H9 (cell line): ENCODE results near the gene TNNT2. TPM values are rescaled to one million over a fixed set of nuclear protein-coding genes. Genes with fewer than 3 reads are reported as not detected.

Source experiments
- DNase-seq: peaks from one replicate; pipeline ENCODE4 v3.0.0-alpha.2; 2017
- H2AFZ ChIP-seq: one replicate; pipeline ENCODE4 v1.6.1; 2013; ENCODE audit warnings: mild to moderate bottlenecking, low read length, control low read depth, moderate library complexity
- H2AK5ac ChIP-seq: 2 replicates; pipeline ENCODE4 v1.6.1; 2013; ENCODE audit warnings: low read length, control low read depth, mixed read lengths; ENCODE audit not compliant: insufficient read length
- H2BK120ac ChIP-seq: one replicate; pipeline ENCODE4 v1.6.1; 2013; ENCODE audit warnings: low read depth, mild to moderate bottlenecking, low read length, control low read depth, inconsistent platforms; ENCODE audit not compliant: poor library complexity, severe bottlenecking
- H2BK12ac ChIP-seq: 2 replicates; pipeline ENCODE4 v1.6.1; 2013; ENCODE audit warnings: low read length, control low read depth, mixed read lengths, low read depth; ENCODE audit not compliant: insufficient read length
- H2BK15ac ChIP-seq: 2 replicates; pipeline ENCODE4 v1.6.1; 2013; ENCODE audit warnings: low read depth, low read length, control low read depth
- H2BK20ac ChIP-seq: one replicate; pipeline ENCODE4 v1.6.1; 2013; ENCODE audit warnings: low read depth, mild to moderate bottlenecking, low read length, control low read depth, inconsistent platforms; ENCODE audit not compliant: poor library complexity, severe bottlenecking
- H2BK5ac ChIP-seq: 2 replicates; pipeline ENCODE4 v1.6.1; 2013; ENCODE audit warnings: low read length, control low read depth, mixed read lengths; ENCODE audit not compliant: insufficient read length
- H3K14ac ChIP-seq: 2 replicates; pipeline ENCODE4 v1.6.1; 2013; ENCODE audit warnings: low read length, control low read depth; ENCODE audit not compliant: insufficient read depth
- H3K18ac ChIP-seq: 2 replicates; pipeline ENCODE4 v1.6.1; 2013; ENCODE audit warnings: low read depth, mild to moderate bottlenecking, mixed read lengths, low read length, control low read depth; ENCODE audit not compliant: insufficient read length
- H3K23ac ChIP-seq: 2 replicates; pipeline ENCODE4 v1.6.1; 2013; ENCODE audit warnings: low read length, control low read depth, mixed read lengths, low read depth; ENCODE audit not compliant: insufficient read length
- H3K23me2 ChIP-seq: 2 replicates; pipeline ENCODE4 v1.6.1; 2013; ENCODE audit warnings: low read depth, mild to moderate bottlenecking, mixed read lengths, low read length, control low read depth; ENCODE audit not compliant: insufficient read length, poor library complexity, severe bottlenecking
- H3K27ac ChIP-seq: 2 replicates; pipeline ENCODE4 v1.5.1; 2013; ENCODE audit warnings: low read length, control low read depth, mixed read lengths, low read depth; ENCODE audit not compliant: insufficient read length
- H3K27me3 ChIP-seq: 2 replicates; pipeline ENCODE4 v1.6.1; 2013; ENCODE audit warnings: low read length, control low read depth, inconsistent platforms; ENCODE audit not compliant: insufficient read depth
- H3K4ac ChIP-seq: 2 replicates; pipeline ENCODE4 v1.6.1; 2013; ENCODE audit warnings: low read depth, mild to moderate bottlenecking, control low read depth, inconsistent platforms, low read length, moderate library complexity
- H3K4me1 ChIP-seq: 2 replicates; pipeline ENCODE4 v1.6.1; 2013; ENCODE audit warnings: low read length, control low read depth, inconsistent platforms; ENCODE audit not compliant: insufficient read depth
- H3K4me2 ChIP-seq: 2 replicates; pipeline ENCODE4 v1.6.1; 2013; ENCODE audit warnings: low read length, control low read depth, mixed read lengths; ENCODE audit not compliant: insufficient read length, insufficient read depth
- H3K56ac ChIP-seq: 2 replicates; pipeline ENCODE4 v1.6.1; 2013; ENCODE audit warnings: low read depth, mild to moderate bottlenecking, mixed read lengths, low read length, control low read depth; ENCODE audit not compliant: insufficient read length
- H3K79me1 ChIP-seq: 2 replicates; pipeline ENCODE4 v1.6.1; 2013; ENCODE audit warnings: low read depth, mild to moderate bottlenecking, moderate library complexity, low read length, control low read depth, inconsistent platforms; ENCODE audit not compliant: insufficient read depth, poor library complexity, severe bottlenecking
- H3K79me2 ChIP-seq: 2 replicates; pipeline ENCODE4 v1.6.1; 2013; ENCODE audit warnings: low read length, control low read depth, inconsistent platforms; ENCODE audit not compliant: insufficient read depth
- H3K9ac ChIP-seq: 2 replicates; pipeline ENCODE4 v1.6.1; 2013; ENCODE audit warnings: low read length, control low read depth, mixed read lengths; ENCODE audit not compliant: insufficient read length; ENCODE audit errors: extremely low read depth
- H3K9me3 ChIP-seq: one replicate; pipeline ENCODE4 v1.6.1; 2013; ENCODE audit warnings: low read depth, low read length, inconsistent platforms; ENCODE audit not compliant: control insufficient read depth
- H3T11ph ChIP-seq: one replicate; pipeline ENCODE4 v1.6.1; 2013; ENCODE audit warnings: mild to moderate bottlenecking, low read length, control low read depth, inconsistent platforms
- H4K20me1 ChIP-seq: one replicate; pipeline ENCODE4 v1.6.1; 2013; ENCODE audit not compliant: control insufficient read depth, insufficient read length, insufficient read depth
- H4K5ac ChIP-seq: 2 replicates; pipeline ENCODE4 v1.6.1; 2013; ENCODE audit warnings: low read depth, mild to moderate bottlenecking, mixed read lengths, low read length, control low read depth; ENCODE audit not compliant: insufficient read length
- H4K8ac ChIP-seq: replicated peaks from 2 replicates; pipeline ENCODE4 v1.6.1; 2013; ENCODE audit warnings: low read length, control low read depth, mixed read lengths, low read depth; ENCODE audit not compliant: insufficient read length
- H4K91ac ChIP-seq: 2 replicates; pipeline ENCODE4 v1.6.1; 2013; ENCODE audit warnings: low read depth, mild to moderate bottlenecking, moderate library complexity, mixed read lengths, low read length, control low read depth; ENCODE audit not compliant: insufficient read length
- H3K27ac Mint-ChIP-seq, 3 experiments: 2 replicates in 2 of 3; 3 replicates in 1 of 3; pipeline ENCODE4 v1.8.0; 2020 to 2021; ENCODE audit warnings: mixed read lengths in 3 of 3, mild to moderate bottlenecking in 1 of 3, moderate library complexity in 1 of 3
- H3K27me3 Mint-ChIP-seq: 2 replicates; pipeline ENCODE4 v1.8.0; 2021; ENCODE audit warnings: low read depth, mild to moderate bottlenecking, moderate library complexity, mixed read lengths
- H3K36me3 Mint-ChIP-seq, 3 experiments: 2 replicates in 2 of 3; 3 replicates in 1 of 3; pipeline ENCODE4 v1.8.0; 2020 to 2021; ENCODE audit warnings: low read depth in 3 of 3, mixed read lengths in 3 of 3; ENCODE audit not compliant: insufficient read depth in 1 of 3
- H3K4me1 Mint-ChIP-seq, 2 experiments: 2 replicates each; pipeline ENCODE4 v1.8.0; 2020; ENCODE audit warnings: mixed read lengths in 2 of 2
- H3K4me3 Mint-ChIP-seq, 2 experiments: 2 replicates in 1 of 2; 3 replicates in 1 of 2; pipeline ENCODE4 v1.8.0; 2020 to 2021; ENCODE audit warnings: mild to moderate bottlenecking in 2 of 2, mixed read lengths in 2 of 2, moderate library complexity in 1 of 2
- H3K9me3 Mint-ChIP-seq, 2 experiments: 2 replicates in 1 of 2; 3 replicates in 1 of 2; pipeline ENCODE4 v1.8.0; 2020; ENCODE audit warnings: mild to moderate bottlenecking in 2 of 2, mixed read lengths in 2 of 2, moderate library complexity in 1 of 2
- WGBS: extraction: QIAGEN DNeasy Blood & Tissue Kit; methylation state at CpG from one replicate; pipeline ENCODE4 v1.1.7; 2013; ENCODE audit warnings: missing lambda C conversion rate, low lambda C conversion rate, mixed read lengths; ENCODE audit not compliant: insufficient read length; ENCODE audit errors: extremely low coverage; 5-methylcytosine and 5-hydroxymethylcytosine counted together
- total RNA-seq: library from RNA; stranded (reverse); gene quantifications from 2 replicates; pipeline ENCODE4 v1.2.1, GENCODE V29; 2021
- TF ChIP-seq, protein P1 (sequence below): fragments of 200-600 bp; sonication (generic); conservative IDR thresholded peaks from 3 replicates; pipeline ENCODE4 v1.8.0; 2021; ENCODE audit warnings: antibody characterized with exemption, mild to moderate bottlenecking

Gene TNNT2
- total RNA-seq, 1 experiment from 2014 or later, result 8.6 TPM

DNA sequence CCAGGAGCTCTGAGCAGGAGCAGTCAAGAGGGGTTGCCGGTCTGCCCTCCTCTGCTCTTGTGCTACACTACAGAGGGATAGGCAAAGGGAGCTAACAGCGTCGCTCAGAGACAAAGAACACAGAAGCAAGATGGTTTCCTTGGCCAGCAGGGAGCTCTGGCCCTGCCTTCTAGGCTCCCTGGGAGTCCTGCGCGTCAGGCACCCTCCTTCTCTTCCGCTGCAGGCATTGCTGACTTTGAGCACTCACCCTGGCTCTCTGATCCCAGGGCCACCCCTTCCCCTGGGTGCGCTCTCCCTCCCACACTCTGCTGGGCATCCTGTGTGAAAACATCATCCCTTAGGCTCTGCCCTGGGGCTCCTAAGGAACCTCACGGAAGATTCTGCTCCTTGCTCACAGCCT is 43.6 kb upstream of the TNNT2 start:
- TF ChIP-seq, protein P1, sequence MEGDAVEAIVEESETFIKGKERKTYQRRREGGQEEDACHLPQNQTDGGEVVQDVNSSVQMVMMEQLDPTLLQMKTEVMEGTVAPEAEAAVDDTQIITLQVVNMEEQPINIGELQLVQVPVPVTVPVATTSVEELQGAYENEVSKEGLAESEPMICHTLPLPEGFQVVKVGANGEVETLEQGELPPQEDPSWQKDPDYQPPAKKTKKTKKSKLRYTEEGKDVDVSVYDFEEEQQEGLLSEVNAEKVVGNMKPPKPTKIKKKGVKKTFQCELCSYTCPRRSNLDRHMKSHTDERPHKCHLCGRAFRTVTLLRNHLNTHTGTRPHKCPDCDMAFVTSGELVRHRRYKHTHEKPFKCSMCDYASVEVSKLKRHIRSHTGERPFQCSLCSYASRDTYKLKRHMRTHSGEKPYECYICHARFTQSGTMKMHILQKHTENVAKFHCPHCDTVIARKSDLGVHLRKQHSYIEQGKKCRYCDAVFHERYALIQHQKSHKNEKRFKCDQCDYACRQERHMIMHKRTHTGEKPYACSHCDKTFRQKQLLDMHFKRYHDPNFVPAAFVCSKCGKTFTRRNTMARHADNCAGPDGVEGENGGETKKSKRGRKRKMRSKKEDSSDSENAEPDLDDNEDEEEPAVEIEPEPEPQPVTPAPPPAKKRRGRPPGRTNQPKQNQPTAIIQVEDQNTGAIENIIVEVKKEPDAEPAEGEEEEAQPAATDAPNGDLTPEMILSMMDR, result no peak
- no peak overlapping the region for H4K91ac ChIP-seq
- Mint-ChIP-seq H3K9me3 (peaks cover 0 to 5% of the 10 kb centered on the region in 2 experiments; a peak in 2 of 5 replicates), H3K4me3 (no peak overlapping the region), H3K36me3 (no peaks in the 10 kb centered on the region), H3K27ac (peak overlapping the region in 2 of 3 experiments; percentile 35 to 55; a peak in 3 of 7 replicates), H3K4me1 (peaks cover 13 to 23% of the 10 kb centered on the region in 2 experiments), H3K27me3 (no peaks in the 10 kb centered on the region; the same call in none of the 2 replicates)
- H3K27ac ChIP-seq, result no peak overlapping the region
- no peak overlapping the region for H2AK5ac ChIP-seq
- H2BK15ac ChIP-seq, result no peak overlapping the region
- no peaks in the 10 kb centered on the region for H3K4me1 ChIP-seq
- no CpG with 5 or more reads among the region's 8 CpGs for WGBS
- H3K79me2 ChIP-seq, result no peaks in the 10 kb centered on the region
- no peak overlapping the region for H2BK20ac ChIP-seq
- no peak overlapping the region for H2BK120ac ChIP-seq
- H4K5ac ChIP-seq, result no peak overlapping the region
- H3K56ac ChIP-seq, result no peak overlapping the region
- no peak overlapping the region for H2BK12ac ChIP-seq
- H3K27me3 ChIP-seq, result no peaks in the 10 kb centered on the region
- H3T11ph ChIP-seq, result no peak overlapping the region
- H3K14ac ChIP-seq, result peak overlapping the region; percentile 66
- no peaks in the 10 kb centered on the region for H3K79me1 ChIP-seq
- no peaks in the 10 kb centered on the region for H3K23me2 ChIP-seq
- no peak overlapping the region for H3K23ac ChIP-seq
- peak overlapping the region; percentile 10 for H3K18ac ChIP-seq
- no peak for DNase-seq
- H4K20me1 ChIP-seq, result no peaks in the 10 kb centered on the region
- no peak overlapping the region for H2BK5ac ChIP-seq
- no peaks in the 10 kb centered on the region for H3K9me3 ChIP-seq
- no peak overlapping the region for H3K4me2 ChIP-seq
- H3K9ac ChIP-seq, result no peak overlapping the region
- no peak overlapping the region for H4K8ac ChIP-seq
- no peak overlapping the region for H2AFZ ChIP-seq
- no peak overlapping the region for H3K4ac ChIP-seq
